Lower leg skin (tissue), 4 donors: ENCODE data around the gene MAB21L1. TPM values are rescaled to one million over a fixed set of nuclear protein-coding genes. Genes with fewer than 3 reads are reported as not detected.

Source experiments
- DNase-seq, 2 donors: peaks; one replicate each; pipeline ENCODE4 v3.0.0-alpha.2; 2019; ENCODE audit warnings: low spot score in 2 of 2
- H3K4me3 ChIP-seq: fragments of 200-600 bp; sonication (generic); 2 replicates; pipeline ENCODE4 v1.5.1; 2017; ENCODE audit warnings: mild to moderate bottlenecking, low read depth; ENCODE audit not compliant: poor library complexity, severe bottlenecking
- CTCF ChIP-seq, 3 donors: fragments of 450-650 bp; IDR thresholded peaks; one replicate each; pipeline ENCODE4 v1.5.1; 2016; ENCODE audit warnings: antibody characterized with exemption in 3 of 3, mild to moderate bottlenecking in 3 of 3, moderate library complexity in 2 of 3
- POLR2A ChIP-seq, 2 donors: fragments of 450-650 bp; IDR thresholded peaks; one replicate each; pipeline ENCODE4 v1.6.1; 2016 to 2017; ENCODE audit warnings: antibody characterized with exemption in 2 of 2, mild to moderate bottlenecking in 1 of 2, moderate library complexity in 1 of 2
- WGBS, 2 donors: methylation state at CpG; one replicate each; pipeline ENCODE4 v1.1.5; 2018; 5-methylcytosine and 5-hydroxymethylcytosine counted together
- intact Hi-C: fragments of 100-400 bp; cut with DNase I; formaldehyde crosslinking; loops from one replicate; pipeline ENCODE4 v1.15.0; 2023; ENCODE audit warnings: low total_unique reads
- total RNA-seq, 4 donors: library from RNA; depleted of rRNA; stranded (reverse); fragments of >200 nt; gene quantifications; one replicate each; pipeline ENCODE4 v1.1.0, GENCODE V29; 2016

The MAB21L1 gene
- total RNA-seq, 4 donors from 2014 or later = 0.27 to 0.58 (median 0.32) TPM; not detected in 1

GRCh38 chr13:35484384-35484783, 7.9 kb upstream of the MAB21L1 start:
- 75 to 84% methylated on average over 2 of the region's 2 CpGs for WGBS, 2 donors
- H3K4me3 ChIP-seq = no peak overlapping the region
- intact Hi-C loops = no loop called here
- DNase-seq = no peak
- TF ChIP-seq CTCF (IDR thresholded peaks at IDR 0.05) (no peak), POLR2A (IDR thresholded peaks at IDR 0.05) (no peak)

- TF ChIP-seq POLR2A (IDR thresholded peaks at IDR 0.05) = no peak
- TF ChIP-seq CTCF (IDR thresholded peaks at IDR 0.05) = no peak
- no peak overlapping the region for H3K4me3 ChIP-seq
- intact Hi-C loops = no loop called here
- DNase-seq = no peak
- WGBS, 2 donors = 90 to 94% methylated on average over 3 of the region's 3 CpGs
Observed at GRCh38 chr13:35483761-35484160, 7.3 kb upstream of the MAB21L1 start.

- 89 to 93% methylated on average over 1 of the region's 1 CpG for WGBS, 2 donors
- intact Hi-C loops = no loop called here
- H3K4me3 ChIP-seq = no peak overlapping the region
- no peak for TF ChIP-seq CTCF (IDR thresholded peaks at IDR 0.05)
- TF ChIP-seq POLR2A (IDR thresholded peaks at IDR 0.05) = no peak
- no peak for DNase-seq
Observed at GRCh38 chr13:35482527-35482926, 6.0 kb upstream of the MAB21L1 start.

- H3K4me3 ChIP-seq = no peak overlapping the region
- no peak for DNase-seq
- intact Hi-C loops = no loop called here
- TF ChIP-seq POLR2A (IDR thresholded peaks at IDR 0.05) = no peak
- no peak for TF ChIP-seq CTCF (IDR thresholded peaks at IDR 0.05)
- WGBS, 2 donors = 82 to 90% methylated on average over 2 of the region's 2 CpGs
Observed at GRCh38 chr13:35481777-35482176, 5.3 kb upstream of the MAB21L1 start.

GRCh38 chr13:35480346-35480745, 3.9 kb upstream of the MAB21L1 start:
- no peak for DNase-seq
- 84 to 96% methylated on average over 2 of the region's 2 CpGs for WGBS, 2 donors
- H3K4me3 ChIP-seq = no peak overlapping the region
- no peak for TF ChIP-seq POLR2A (IDR thresholded peaks at IDR 0.05)
- TF ChIP-seq CTCF (IDR thresholded peaks at IDR 0.05) = no peak
- intact Hi-C loops = no loop called here

- H3K4me3 ChIP-seq = no peak overlapping the region
- intact Hi-C loops = no loop called here
- no peak for TF ChIP-seq CTCF (IDR thresholded peaks at IDR 0.05)
- TF ChIP-seq POLR2A (IDR thresholded peaks at IDR 0.05) = no peak
- no peak for DNase-seq
- 79 to 82% methylated on average over 1 of the region's 1 CpG for WGBS, 2 donors
Observed at GRCh38 chr13:35479706-35480105, 3.2 kb upstream of the MAB21L1 start.
